Fibroblast of gingiva (primary cell): Measurements from ENCODE around the gene MYORG.

ENCODE experiments used
- DNase-seq: peaks from one replicate; pipeline ENCODE4 v3.0.0-alpha.2; 2011; ENCODE audit warnings: low read depth

Gene MYORG

DNA sequence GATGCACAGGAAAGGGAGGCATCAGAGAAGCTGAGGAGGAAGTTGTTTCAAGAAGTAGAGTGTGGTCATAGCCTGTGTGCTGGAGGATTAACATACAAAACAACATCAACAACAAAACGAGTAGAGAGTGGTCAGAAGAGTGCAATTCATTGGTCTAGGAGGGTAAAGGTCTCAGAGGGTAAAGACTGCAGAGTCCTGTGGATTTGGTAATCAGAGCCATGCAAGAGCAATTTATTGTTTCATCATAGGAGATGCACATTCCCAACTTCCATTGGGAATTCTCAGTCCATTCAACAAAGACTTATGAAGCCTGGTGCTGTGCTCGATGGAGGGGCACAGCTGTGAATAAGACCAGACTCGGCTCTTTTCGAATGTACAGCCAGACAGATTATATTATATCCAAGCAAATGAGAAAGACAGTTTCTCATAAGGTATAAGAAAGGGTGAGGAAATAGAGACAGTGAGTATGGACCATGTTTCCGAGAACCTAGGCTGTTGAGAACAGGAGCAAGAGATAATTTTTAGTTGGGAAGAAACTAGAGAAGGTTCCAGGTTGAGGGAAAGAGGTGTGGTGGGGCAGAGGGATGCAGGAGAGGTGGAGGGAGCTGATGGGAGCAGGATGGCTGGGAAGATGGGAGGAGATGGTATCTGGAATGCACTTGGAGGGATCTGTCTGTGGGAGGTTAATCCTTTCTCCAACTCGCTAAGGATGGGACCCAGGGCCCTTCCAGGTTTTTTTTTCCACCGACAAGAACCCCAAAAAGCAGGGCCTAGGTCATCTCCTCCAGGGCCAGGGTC lies 7.9 kb upstream of the MYORG start:
- DNase-seq, result peak; percentile 54

DNA sequence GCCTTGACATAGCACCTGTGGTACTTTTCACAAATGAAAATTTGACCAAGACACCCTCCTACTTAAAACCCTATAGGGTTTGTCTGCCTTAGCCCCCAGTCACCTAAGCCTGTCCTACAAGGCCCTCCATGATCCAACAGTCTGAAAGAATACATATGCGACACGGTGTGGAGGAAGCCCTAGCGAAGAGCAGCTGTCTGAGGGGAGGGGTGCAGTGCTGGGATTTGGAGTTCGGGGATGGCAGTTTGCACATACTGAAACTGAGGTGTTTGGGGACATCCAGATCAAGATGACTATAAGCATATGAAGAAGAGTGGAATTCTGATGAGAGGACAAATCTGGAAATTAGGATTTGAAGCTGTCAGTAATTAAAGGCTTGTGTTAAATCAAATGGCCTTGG lies 7.2 kb upstream of the MYORG start:
- DNase-seq, result no peak

DNA sequence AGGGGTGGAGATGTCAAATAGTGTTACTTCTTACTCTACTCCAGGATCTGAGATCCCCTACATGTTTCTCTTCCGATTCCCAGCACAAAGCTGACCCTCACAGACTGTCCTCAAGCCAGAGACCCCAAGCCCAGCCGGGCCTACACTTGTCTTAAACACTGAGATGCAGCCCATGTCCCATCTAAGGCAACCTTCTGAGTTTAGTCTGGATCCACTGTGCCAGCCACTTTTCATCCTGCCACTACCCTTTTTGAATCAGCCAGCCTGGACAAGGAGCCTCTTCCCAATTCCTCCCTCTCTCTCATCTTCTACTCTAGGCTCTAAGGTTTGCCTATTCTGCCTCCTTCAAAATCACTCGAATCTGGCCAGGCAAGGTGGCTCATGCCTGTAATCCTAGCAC lies 6.2 kb upstream of the MYORG start:
- no peak for DNase-seq

DNA sequence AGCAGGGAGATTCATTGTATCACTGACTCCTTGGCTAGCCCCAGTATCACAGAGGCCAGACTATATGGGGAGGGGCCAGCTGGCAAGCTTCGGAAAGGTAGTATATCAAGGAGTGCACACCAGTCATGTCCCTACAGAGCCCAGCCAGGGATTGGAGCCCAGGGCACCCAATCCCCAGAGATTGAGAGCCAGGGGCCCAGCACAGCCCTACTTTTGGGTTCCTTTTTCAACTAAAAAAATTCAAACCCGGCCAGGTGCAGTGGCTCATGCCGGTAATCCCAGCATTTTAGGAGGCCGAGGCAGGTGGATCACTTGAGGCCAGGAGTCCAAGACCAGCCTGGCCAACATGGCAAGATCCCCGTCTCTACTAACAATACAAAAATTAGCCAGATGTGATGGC lies 5.4 kb upstream of the MYORG start:
- no peak for DNase-seq

DNA sequence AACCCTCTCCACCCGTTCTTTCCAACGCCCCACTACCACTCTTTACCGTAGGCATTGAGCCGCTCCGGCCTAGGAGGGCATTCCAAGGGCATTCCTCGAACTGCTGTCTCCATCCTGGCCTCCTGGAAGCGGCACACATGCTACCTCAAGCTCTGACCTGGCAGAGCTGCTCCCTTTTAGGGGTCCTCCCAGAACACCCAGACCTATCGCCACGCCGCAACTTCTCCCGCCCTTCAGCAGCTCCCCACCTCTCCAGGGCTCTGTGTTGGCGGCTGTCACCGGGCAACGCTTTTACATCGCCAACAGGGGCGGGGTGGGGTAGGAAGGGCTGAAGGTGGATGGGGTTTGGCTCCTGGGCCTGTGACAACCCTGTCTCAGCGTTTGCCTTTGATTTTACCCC lies 4.6 kb upstream of the MYORG start:
- DNase-seq, result no peak

DNA sequence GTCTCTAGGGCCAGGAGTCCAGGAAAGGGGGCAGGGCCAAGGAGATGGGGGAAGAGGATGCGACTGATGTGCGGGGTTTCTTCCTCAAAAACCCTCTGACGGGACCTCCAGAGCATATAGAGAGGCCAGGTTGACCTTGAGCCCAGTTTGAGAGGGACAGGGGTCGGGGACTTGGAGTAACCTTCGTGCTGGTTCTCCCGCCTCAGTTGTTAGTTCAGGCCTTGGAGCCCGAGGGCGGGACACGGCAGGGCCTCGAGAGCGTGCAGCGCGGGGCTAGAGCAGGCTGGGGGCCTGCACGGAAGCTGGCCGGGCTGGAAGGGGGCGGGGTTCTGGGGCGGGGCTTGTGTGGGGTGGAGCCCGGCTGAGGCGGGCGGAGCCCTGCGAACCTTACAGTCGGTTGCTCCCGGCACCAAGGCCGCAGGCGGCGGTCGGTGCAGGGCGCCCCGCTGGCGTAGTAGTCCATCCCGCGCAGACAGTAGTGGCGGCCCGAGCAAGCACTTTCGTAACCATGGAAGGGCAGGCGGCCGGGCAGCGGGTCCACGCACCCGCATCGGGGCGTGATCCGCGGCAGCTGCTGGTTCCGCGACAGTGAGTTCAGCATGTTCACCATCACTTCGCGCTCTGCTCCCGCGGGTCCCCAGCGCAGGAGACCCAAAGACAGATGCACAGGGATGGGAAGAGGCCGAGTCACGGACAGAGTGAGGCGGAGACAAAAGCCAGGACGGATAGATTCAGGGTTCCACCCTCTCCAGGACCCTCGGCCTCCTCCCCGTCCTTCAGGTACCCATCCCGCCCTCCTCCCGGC lies 4.0 kb upstream of the MYORG start:
- peak; percentile 69 for DNase-seq

DNA sequence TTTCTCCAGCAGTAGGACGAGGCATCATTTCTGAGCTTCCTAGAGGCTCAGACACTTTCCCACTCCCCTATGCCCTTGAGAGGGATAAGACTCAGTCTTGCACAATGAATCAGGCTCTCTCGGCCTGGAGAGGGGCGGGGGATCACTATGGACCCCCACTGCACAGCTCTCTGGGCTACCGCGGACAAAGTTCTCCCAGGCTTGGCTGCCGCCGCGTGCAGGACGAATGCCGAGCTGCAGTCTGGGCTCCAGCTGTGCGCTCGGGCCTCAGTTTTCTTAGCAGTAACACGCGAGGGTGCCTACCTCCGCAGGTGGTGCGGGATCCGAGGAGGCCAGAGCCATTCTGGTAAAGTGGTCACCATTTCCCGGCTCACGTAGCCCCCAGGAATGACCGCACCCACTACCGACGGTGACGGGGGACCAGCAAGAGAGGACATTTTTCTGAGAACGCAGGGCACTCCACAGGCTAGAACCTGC lies 3.4 kb upstream of the MYORG start:
- no peak for DNase-seq

DNA sequence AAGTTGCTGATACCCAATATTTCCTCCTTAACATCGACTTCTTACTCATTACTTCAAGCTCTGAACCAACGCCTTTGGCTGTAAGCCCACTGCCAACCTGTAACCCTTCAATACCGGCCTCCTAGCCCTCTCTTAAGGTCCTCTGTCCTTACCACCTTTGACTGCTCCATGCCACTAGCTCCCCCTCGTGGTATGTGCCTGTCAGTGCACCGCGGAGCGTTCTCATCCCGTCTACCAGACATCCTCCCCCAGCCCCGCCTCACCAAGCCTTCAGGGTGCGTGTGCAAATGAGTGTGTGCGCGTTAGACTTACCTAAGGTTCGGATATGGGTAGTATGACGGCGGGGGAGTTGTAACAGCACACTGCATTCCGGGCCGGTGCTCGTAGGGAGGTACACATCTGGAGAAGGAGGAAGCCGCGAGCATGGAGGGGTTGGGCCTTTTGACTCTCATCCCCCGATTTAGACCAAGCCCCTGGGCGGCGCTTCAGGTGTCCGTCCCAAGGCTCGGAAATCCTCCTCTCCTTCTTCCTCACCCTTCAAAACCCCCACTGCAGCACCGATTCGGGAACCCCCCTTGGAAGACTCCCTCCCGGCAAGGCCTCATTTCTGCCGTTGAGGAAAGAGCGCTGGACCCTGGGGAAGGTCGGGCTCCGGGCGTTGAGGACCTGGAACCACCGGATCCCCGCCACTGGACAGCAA lies 2.8 kb upstream of the MYORG start:
- DNase-seq, result peak; percentile 65

DNA sequence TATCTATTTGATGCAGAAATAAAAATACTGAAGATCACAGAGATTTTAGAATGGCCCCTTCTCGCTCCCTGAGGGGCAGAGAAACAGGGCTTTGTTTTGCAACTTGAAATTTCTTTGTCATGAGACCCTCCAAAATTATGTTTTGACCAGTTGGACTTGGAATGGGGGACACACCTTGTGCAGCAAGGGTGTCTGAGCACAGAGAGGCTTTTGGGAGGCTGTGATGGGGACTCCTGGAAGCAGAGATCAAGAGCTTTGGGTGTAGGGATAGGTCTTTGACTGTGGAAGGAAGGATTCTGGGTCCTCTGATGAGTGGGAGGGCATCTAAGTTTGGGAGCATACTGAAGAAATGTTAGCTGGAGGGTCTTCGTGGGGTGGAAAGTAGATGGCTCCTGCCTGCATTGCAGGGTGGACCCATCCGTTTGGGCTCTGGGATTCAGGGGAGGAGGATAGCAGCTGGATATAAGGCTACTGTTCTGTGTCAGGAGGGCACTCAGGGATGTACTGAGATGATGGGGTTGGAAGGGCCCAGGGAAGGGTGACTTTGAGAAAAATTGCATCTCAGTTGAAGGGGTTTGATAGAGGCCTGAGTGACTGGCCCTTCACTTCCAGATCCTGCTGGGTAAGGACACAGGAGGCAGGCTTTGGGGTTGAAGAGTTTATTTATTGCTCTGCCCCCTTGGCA lies 1.8 kb upstream of the MYORG start:
- DNase-seq, result no peak

DNA sequence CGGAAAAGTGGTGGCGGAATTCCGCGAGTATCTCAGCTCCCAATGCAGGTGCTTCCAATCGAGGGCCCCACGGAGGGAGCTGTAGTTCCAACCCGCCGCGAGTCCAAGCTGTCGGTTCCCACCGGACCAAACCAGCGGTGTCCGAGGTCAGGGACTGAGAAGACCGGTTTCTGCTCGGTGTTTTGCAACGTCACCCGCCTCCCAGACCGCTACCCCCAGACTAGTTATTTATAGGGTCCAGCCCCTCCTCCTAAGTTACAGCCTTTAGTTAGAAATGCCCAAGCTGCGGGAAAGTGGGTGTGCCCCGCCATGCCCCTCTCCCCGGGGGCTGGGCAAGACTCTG lies 677 bp upstream of the MYORG start:
- DNase-seq, result no peak

DNA sequence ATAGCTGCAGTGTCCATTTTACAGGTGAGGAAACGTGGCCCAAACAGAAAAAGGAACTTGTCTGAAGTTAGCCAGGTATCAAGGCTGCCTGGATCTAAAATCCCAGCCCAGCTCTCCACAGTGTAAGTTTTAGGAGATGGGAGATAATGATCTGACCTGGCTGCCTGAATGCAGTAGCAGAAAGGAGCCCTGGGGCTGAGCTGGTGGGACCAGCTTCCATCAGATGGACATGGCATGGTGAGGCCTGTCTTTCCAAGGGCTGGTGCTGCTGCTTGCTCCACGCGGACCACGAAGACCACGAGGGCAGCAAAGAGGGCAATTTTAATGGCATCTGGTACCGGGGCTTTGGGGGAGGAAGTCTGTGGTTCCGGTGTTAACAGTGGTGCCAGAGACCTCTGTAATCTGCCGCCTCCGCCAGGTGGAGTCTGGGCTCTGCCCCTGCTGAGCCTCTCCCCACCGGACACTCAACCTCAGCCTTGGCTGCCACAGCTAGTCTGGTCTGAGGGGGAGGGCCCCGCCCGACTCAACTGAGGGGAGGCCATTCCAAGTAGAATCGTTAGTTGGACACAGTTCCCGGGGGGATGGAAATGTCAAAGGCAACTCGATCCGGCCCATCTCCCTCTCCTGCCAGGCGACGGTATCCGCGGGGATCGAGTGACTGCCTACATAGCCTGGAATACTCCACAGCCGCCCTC lies 650 bp downstream of the MYORG start:
- no peak for DNase-seq

DNA sequence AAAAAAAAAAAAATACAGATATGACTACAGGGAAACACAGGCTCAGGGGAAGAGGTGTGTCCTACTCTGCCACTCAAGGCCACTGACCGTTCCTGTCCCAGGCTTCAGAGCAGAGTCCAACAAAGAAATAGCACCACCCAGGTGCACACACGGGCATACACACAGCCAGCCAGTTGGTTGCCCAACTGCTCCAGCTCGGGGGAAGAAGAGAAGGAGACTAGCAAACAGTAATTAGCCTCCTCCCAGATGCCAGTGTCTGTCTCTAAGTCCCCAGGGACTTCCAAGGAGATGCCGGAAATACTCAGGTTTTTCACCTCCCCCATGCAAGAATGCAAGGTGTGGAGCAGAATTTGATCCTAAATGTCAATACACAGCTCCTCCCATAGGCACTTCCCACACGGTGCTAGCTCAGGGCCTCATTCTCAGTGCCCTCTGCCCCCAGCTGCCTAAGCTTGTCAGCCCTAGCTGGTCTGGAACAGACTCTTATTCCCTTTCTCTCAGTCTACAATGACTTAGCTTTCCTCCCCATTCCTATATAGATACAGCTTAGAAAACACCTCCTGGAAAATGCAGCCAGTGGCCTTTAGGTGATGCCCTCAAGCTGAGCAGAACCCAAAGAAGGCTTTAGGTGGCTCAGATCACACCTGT lies 1.7 kb downstream of the MYORG start:
- DNase-seq, result no peak

DNA sequence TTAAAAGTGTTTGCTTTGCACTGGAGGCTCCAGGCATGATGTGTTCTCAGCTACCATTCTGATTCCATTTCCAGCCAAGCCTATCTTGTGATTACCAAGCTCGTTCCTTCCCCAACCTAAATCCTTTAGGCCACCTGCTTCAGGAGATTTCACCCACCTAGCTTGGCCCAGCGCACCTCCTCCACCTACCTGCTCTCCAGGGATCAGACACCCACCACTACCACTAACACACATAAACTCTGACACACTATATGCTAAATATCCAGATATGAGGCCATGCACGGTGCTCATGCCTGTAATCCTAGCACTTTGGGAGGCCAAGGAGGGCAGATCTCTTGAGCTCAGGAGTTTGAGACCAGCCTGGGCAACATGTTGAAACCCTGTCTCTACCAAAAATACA lies 2.4 kb downstream of the MYORG start:
- DNase-seq, result no peak

DNA sequence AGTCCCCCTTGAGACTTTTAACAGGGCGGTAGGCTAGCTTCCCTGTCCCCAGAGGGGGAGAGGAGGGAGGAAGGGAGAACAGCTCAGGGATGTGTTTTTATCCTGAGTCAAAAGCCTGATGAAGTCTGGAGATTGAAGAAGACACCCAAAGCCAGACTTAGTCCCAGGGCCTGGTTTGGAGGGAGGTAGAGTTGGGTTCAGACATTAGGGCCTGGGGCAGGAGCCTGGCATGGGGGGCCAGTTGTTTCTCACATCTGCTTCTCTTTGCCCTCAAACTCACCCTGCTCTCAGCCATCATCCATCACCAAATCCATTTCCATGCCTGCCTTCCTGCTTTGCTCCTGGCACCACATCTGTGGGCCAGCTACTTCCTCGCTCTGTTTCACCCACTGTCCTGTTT lies 2.9 kb downstream of the MYORG start:
- DNase-seq, result no peak

DNA sequence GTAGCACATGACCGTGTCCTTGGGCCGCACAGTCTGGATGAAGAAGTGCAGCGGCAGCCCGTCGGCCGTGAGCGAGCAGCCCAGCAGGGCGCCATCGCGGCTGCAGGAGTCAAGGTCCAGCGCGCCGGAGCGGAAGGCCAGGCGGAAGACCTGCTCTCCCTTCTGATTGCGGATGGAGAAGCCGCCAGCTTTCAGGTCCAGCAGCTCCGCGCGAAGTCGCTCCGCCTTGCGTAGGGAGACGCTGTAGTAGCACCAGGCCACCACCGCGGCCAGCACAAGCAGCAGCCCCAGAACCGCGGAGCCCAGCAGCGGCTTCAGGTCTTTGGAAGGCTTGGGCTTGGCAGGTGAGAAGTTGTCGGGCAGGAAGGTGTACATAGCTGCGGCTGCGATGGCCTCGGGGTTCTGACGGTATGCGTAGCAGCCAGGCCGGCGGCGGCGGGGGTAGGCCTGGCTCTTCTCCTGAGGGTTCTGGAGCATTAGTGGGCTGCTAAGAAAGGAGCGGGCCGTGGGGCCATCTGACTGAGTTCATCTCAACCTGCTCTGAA lies 4.2 kb downstream of the MYORG start:
- no peak for DNase-seq

DNA sequence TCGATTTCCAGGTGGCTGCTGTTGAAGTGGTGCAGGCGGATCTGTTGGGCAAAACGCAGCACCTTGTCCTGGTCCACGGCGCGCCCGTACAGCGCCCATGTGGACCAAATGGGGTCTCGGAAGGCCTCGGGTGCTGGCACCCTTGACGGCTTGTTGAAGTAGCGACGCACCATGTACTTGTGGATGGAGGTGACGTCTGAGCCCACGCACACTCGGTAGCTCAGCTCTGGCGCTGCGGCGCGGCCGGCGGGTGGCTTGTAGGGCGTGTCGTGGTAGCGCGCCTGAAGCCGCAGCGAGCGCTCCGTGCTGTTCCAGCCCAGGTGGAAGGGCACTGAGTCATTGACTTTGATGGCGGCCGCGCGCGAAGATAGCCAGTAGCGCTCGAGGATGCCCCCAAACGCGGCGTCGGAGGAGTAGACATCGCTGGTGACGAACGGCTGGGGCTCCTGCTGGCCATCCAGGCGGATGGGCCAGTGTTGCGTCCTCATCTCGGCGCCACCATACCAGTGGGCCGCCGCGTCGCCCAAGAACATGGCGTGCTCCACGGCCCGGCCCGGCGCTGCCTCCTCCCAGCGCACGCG lies 4.7 kb downstream of the MYORG start:
- DNase-seq, result no peak

DNA sequence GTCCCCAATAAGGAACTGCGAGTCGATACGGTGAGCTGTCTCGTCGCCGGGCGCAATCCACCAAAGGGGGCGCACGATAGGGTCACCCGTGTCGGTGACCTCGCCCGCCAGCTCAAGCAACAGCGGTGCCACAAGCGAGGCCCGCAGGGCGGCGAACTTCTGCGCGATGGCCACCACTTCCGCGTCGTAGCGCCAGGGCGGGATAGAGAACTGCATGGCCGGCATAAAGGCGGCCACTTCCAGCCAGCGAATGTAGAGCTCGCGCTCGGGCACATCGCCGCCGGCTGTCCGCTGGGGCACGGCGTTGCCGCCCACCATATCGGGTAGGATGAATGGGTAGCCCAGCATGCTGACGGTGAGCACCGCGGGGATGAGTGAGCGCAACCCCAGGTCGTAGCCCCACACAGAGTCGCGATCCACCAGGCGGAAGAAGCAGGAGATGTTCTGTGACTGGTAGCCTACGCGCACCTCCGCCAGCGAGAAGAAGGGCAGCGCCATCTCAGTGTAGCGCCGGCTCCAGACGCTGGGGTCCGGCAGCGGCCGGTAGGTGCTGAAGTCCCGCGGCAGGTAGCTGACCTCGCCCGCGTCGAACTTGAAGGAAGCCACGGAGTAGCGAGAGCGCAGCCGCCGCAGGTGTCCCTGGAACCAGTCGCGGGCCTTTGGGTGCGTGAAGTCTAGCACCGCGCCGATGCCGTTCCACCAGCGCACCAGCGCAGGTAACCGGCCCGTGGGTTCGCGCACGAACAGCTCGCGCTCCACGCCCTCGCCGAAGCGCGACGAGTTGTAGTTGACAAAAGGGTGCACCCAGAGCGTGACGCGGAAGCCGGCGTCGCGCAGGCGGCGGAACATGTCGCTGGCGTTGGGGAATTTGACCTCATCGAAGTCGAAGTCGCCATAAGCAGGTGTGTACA lies 5.5 kb downstream of the MYORG start:
- DNase-seq, result no peak

DNA sequence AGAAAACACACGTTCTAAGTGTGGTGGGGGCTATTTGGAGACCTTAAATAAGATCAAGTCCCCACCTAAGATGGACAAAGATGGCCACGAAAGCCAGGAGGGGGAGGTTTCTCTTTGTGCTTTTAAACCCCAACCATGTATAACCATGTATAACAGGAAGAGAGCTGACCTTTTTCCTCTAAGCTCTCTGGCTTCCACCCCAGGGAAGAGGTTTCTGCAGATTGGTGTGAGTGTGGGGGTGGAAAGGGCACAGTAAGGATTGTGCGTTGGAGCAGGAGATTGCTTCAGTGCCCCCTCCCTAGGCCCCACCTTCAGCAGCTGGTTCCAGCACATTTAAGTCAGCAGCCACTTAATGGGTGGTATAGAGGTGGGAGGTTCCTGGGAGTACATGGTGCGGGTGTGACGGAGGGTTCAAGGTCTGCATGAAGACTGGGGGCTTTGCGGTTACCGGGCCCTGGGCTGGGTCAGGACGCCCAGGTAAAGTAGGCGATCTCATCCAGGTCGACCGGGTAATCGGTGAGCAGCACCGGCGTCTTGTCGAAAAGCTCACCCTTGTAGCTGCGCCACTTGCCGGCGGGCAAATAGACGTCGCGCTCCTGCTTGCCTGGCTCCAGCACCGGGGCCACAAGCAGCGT lies 6.2 kb downstream of the MYORG start:
- DNase-seq, result no peak

DNA sequence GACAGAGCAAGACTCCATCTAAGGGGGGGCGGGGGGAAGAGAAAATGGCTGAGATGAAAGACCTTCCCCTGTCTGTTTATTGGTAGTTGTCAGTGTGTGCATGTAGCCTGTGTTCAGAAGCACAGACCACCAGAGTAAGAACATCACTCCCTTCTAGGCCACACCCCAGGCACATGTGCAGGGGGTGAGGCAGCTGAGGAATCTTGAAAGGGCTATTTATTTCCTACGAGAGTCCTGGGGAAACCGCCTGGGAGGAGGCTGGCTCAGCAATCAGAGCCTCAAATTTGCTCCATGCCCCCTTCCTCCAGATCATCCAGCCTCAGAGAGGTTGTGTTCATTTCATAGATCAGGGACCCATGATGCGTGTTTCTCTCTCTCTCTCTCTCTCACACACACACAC lies 7.1 kb downstream of the MYORG start:
- no peak for DNase-seq
